ELF-1 (cell line): ENCODE results near the gene GIGYF2.
"Not testable (repeated sequence)": the region's sequence is repeated elsewhere in the genome, so short reads cannot be mapped to it uniquely, and the experiment has no call there.

ENCODE experiments used
- DNase-seq: peaks from one replicate; pipeline ENCODE4 v3.0.0-alpha.2; 2016; ENCODE audit warnings: low read depth, low spot score

The GIGYF2 gene

GRCh38 chr2:232697059-232697806, at the start of gene GIGYF2:
Gene GIGYF2 (plus strand): TSS chr2:232697331. CDS start chr2:232735198, 37,867 bp downstream.
- peak; percentile 99 for DNase-seq

GRCh38 chr2:232649033-232649432, 48.1 kb upstream of the GIGYF2 start:
- DNase-seq, result no peak

GRCh38 chr2:232652505-232652851, 44.7 kb upstream of the GIGYF2 start:
- peak; percentile 52 for DNase-seq

- no peak for DNase-seq
Measured at GRCh38 chr2:232653441-232653840, 43.7 kb upstream of the GIGYF2 start.

- DNase-seq, result peak; percentile 40
Measured at GRCh38 chr2:232655392-232655791, 41.7 kb upstream of the GIGYF2 start.

DNA sequence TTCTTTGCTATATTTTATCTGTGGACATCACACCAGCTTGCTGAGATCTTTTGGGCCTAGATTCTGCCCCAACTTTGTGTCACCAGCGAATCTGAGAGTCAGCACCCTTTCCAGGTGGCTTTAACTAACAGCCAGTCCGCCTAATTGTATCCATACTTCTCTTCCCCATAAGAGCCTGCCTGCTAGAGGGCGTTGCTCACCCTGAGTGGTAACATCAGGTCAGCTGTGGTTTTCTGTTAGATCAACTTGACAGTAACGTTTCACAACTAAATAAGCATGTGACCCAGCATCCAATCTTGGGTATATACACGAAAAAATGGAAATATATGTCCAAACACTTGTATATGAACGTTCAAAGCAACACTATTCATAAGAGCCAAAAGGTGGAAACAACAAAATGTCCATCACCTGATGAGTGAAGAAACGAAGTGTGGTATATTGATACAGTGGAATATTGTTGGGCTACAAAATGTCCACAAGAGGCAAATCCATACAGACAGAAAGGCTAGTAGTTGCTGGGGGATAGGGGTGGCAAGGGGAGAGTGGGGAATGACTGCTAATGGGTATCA, 38.8 kb upstream of the GIGYF2 start:
- DNase-seq, result no peak

DNA sequence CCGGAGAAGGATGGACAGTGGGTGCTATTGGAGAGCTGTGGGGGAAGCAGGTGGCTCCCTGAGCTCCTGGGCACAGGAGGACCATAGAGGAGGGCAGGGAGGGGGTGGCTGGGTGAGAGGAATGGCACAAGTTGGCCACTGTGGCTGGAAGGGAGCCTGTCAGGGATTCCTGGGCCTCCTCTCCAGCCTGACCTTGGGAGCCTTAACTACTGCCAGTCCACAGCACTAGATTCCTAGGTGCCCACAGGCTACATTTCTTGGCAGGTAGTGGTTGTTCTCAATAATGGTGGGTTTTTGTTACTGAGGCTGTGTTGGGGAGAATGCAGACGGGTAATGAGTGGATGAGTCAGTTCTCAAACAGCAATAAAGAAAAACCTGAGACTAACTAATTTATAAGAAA, 37.8 kb upstream of the GIGYF2 start:
- no peak for DNase-seq

GRCh38 chr2:232662486-232663260, 34.5 kb upstream of the GIGYF2 start:
- DNase-seq, result no peak

DNA sequence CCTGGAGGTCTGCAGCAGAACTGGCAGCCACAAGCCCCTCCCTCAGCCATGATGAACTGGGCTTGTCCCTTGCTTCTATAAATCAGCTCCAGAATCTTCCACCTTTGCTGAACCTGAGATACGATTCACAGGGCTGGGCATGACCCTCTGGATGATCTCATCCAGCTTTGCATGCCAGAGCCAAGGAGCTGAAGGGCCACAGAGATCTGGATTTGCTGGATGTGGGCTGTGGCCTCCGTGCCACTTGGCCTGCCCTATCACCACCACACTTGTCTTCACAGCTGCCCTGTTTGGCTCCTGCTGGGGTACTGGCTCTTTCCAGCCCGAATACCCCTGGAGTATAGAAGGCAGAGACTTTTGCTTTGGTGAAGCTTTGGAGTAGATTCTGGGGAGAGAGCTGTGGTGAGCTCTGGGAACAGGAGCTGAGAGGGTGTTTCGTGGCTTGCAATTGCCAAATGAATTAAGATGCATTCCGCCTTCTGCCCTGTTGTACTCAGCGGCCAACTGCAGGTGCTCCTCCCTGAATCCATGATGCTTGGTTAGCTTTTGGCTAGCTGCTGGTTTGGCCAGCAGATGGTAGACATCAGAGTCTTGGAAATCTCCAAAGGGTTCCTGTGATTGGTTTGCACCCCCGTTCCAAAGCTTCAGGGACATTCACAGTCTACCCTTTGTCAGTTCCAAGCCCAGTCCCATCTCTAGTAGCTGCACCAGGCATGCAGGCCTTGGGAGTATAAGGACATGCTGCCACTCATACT, 30.9 kb upstream of the GIGYF2 start:
- no peak for DNase-seq

- DNase-seq, result no peak
Measured at GRCh38 chr2:232667989-232668583, 29.0 kb upstream of the GIGYF2 start.

DNA sequence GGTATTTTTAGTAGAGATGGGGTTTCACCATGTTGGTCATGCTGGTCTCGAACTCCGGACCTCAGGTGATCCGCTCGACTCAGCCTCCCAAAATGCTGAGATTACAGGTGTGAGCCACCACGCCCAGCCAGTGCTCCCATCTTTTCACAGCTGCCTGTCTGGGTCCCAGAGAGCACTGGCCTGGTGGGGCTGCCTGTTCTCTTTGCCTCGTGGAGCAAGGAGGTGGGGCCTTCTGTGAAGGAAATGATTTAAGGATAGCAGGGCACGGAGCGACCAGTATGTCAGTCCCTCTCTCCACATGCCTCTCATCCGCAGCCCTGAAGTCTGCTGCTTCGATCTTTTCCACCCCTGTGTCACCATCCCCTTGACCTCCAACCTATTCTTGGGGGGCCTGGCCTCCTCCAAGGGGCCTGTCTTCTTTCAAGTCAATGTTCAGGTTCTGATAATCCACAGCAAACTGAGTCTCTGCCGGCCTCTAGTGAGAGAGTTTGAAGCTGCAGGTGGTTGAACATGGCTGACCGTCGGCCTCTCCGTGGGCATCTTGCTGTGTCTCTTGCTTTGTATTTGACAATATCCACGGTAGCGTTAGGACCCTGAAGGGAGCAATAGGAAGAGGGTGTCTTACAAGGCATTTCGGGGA, 28.2 kb upstream of the GIGYF2 start:
- DNase-seq, result peak; percentile 53

GRCh38 chr2:232672588-232672987, 24.5 kb upstream of the GIGYF2 start:
- DNase-seq, result no peak

DNA sequence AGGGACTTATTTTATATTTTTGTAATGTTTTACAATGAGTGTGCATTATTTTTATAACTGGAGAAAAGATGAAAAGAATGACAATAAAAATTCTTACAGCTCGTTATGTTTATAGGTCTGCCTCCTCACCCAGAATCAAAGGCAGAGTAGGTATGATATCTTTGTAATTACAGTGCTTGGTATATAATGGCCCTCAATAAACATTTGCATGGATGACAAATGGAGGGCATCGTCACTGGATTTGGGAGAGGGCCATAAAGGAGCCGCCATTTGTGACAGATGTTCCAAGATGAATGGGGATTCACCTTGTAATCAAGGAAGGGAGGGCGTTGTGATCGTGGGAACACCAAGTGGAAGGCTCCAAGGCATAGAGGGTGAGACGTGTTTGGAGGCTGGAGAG, 22.6 kb upstream of the GIGYF2 start:
- DNase-seq, result no peak

GRCh38 chr2:232675381-232675780, 21.8 kb upstream of the GIGYF2 start:
- no peak for DNase-seq

DNA sequence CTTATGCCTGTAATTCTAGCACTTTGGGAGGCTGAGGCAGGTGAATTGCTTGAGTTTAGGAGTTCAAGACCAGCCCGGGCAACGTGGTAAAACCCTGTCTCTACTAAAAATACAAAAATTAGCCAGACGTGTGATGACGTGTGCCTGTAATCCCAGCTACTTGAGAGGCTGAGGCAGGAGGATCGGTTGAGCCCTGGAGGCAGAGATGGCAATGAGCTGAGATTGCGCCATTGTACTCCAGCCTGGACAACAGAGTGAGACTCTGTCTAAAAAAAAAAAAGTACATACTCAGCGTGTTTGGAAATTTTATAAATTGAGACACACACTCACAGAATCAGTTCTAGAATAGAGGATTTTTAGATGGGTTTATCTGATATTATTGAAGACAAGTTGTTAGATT, 17.1 kb upstream of the GIGYF2 start:
- DNase-seq, result no peak

DNA sequence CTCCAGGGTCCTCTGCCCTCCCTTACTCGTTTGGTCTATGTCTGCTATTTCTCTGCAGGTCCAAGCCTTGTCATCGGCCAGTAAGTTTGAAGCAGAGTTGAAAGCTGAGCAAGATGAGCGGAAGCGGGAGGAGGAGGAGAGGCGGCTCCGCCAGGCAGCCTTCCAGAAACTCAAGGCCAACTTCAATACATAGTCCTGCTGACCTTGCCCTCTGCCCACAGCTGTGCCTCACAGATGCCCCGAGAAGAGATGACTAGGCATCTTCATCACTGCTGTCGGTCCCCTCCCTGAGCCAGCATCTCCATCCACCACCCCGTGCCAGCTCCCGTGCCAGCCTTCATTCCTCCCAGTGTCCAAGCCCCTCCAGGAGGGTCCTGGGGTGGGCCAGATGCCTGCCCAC, 15.6 kb upstream of the GIGYF2 start:
- DNase-seq, result no peak

DNA sequence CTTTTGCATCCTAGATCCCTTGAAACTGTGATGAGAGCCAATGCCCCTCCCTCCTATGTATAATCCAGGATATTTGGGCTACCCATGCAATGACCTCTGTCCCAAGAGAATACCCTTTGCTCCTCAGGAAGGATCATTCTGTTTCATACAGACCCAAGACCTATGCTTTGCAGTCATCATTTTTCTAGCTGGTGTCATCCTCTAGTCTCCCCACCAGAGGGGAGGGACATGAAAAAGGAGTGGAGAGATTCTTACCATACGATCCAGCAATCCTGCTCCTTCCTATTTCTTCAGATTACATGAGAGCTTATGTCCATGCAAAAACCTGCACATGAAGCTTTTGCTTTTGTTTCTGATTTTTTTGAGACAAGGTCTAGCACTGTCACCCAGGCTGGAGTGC, 13.8 kb upstream of the GIGYF2 start:
- DNase-seq, result no peak

DNA sequence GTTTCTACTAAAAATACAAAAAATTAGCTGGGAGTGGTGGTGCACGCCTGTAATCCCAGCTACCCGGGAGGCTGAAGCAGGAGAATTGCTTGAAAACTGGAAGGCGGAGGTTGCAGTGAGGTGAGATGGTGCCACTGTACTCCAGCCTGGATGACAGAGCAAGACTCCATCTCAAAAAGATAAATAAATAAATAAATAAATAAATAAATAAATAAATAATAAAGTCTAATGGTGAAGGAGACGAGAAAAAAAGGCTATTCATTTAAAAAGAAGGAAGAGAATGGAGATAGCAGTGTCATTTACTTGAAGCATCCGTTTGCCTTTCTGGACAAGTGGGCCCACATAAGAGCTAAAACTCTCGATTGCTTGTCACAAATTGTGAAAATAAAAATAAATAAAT, 11.7 kb upstream of the GIGYF2 start:
- not testable (repeated sequence) for DNase-seq

GRCh38 chr2:232687382-232688160, 9.6 kb upstream of the GIGYF2 start:
- DNase-seq, result no peak

DNA sequence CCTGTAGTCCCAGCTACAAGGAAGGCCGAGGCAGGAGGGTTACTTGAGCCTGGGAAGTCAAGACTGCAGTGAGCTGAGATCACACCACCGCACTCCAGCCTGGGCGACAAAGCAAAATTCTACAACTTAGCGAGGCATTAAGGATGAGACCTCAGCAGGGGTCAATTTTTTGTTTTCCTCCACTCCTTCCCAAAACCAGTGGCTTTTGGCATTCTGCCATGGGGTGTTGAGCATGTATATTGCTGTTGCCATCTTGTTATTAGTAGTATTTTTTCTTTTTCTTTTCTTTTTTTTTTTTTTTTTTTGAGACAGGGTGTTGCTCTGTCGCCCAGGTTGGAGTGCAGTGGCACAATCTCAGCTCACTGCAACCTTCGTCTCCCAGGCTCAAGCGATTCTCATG, 8.9 kb upstream of the GIGYF2 start:
- DNase-seq, result no peak
